Measurements from ENCODE around the gene CACNA2D3. TPM values are rescaled to one million over a fixed set of nuclear protein-coding genes. Genes with fewer than 3 reads are reported as not detected.

CACNA2D3 gene
- total and polyA plus RNA-seq, 4 donors: 0.06 to 0.37 (median 0.08) TPM; not detected in 1

- no peaks in the 10 kb centered on the region for H3K36me3 ChIP-seq (ENCODE audit: control insufficient read depth in 4 of 4, insufficient read depth in 3 of 4, low read depth in 1 of 4, low read length in 3 of 4)
- no peaks in the 10 kb centered on the region for H3K27me3 ChIP-seq (ENCODE audit: control insufficient read depth in 4 of 4, insufficient read depth in 4 of 4, low read length in 3 of 4)
- TF ChIP-seq CTCF (IDR thresholded peaks at IDR 0.05; ENCODE audit: low read depth, low read length, missing input control) (no peak), FOXA1 (IDR thresholded peaks at IDR 0.05) (no peak), YY1 (IDR thresholded peaks at IDR 0.05) (no peak), FOXA2 (IDR thresholded peaks at IDR 0.05) (no peak), RAD21 (IDR thresholded peaks at IDR 0.05) (no peak), EGR1 (IDR thresholded peaks at IDR 0.05; ENCODE audit: low read depth in 2 of 2) (no peak)
- no peak overlapping the region for H3K4me3 ChIP-seq (ENCODE audit: low read depth in 1 of 3, low read length in 3 of 3)
- no peak overlapping the region for H3K27ac ChIP-seq (ENCODE audit: low read depth in 1 of 2, low read length in 2 of 2)
- H3K4me1 ChIP-seq (ENCODE audit: control insufficient read depth in 4 of 4, insufficient read depth in 4 of 4, low read length in 3 of 4): peaks cover 0 to 6% (median 0%) of the 10 kb centered on the region in 4 donors
- no peaks in the 10 kb centered on the region for H3K9me3 ChIP-seq (ENCODE audit: control insufficient read depth in 4 of 4, low read length in 3 of 4)
- WGBS: 81% methylated on average over 5 of the region's 5 CpGs
- DNase-seq (ENCODE audit: low spot score): no peak
- H3K9ac ChIP-seq (ENCODE audit: low read depth in 1 of 2, low read length in 2 of 2): no peak overlapping the region
Observed at GRCh38 chr3:54712539-54712938, 590.2 kb downstream of the CACNA2D3 start.

GRCh38 chr3:54713031-54713430 is 590.7 kb downstream of the CACNA2D3 start:
- Histone ChIP-seq H3K4me3 (ENCODE audit: low read depth in 1 of 3, low read length in 3 of 3) (no peak overlapping the region), H3K9me3 (ENCODE audit: control insufficient read depth in 4 of 4, low read length in 3 of 4) (no peaks in the 10 kb centered on the region), H3K4me1 (ENCODE audit: control insufficient read depth in 4 of 4, insufficient read depth in 4 of 4, low read length in 3 of 4) (peaks cover 0 to 6% (median 0%) of the 10 kb centered on the region in 4 donors), H3K36me3 (ENCODE audit: control insufficient read depth in 4 of 4, insufficient read depth in 3 of 4, low read depth in 1 of 4, low read length in 3 of 4) (no peaks in the 10 kb centered on the region), H3K27me3 (ENCODE audit: control insufficient read depth in 4 of 4, insufficient read depth in 4 of 4, low read length in 3 of 4) (no peaks in the 10 kb centered on the region), H3K27ac (ENCODE audit: low read depth in 1 of 2, low read length in 2 of 2) (no peak overlapping the region), H3K9ac (ENCODE audit: low read depth in 1 of 2, low read length in 2 of 2) (no peak overlapping the region)
- no peak for DNase-seq (ENCODE audit: low spot score)
- WGBS: 53% methylated on average over 1 of the region's 1 CpG
- TF ChIP-seq RAD21 (IDR thresholded peaks at IDR 0.05): no peak
- TF ChIP-seq EGR1 (IDR thresholded peaks at IDR 0.05; ENCODE audit: low read depth in 2 of 2): no peak
- no peak for TF ChIP-seq MAX (IDR thresholded peaks at IDR 0.05)
- no peak for TF ChIP-seq NR2F2 (IDR thresholded peaks at IDR 0.05)
- no peak for TF ChIP-seq ZBTB33 (IDR thresholded peaks at IDR 0.05)
- TF ChIP-seq CTCF (IDR thresholded peaks at IDR 0.05; ENCODE audit: low read depth, low read length, missing input control): no peak
- TF ChIP-seq HNF4A (conservative IDR thresholded peaks at IDR 0.05): no peak
- no peak for TF ChIP-seq HNF4G (IDR thresholded peaks at IDR 0.05)
- no peak for TF ChIP-seq YY1 (IDR thresholded peaks at IDR 0.05)
- TF ChIP-seq GABPA (IDR thresholded peaks at IDR 0.05 in 1 of 2, conservative IDR thresholded peaks at IDR 0.05 in 1 of 2): no peak
- TF ChIP-seq SP1 (IDR thresholded peaks at IDR 0.05): no peak
- no peak for TF ChIP-seq RXRA (IDR thresholded peaks at IDR 0.05)
- TF ChIP-seq JUND (IDR thresholded peaks at IDR 0.05): no peak
